K562 (cell line): ENCODE results near the gene AARS1. TPM values are rescaled to one million over a fixed set of nuclear protein-coding genes. Genes with fewer than 3 reads are reported as not detected.
A peak's percentile ranks its signal among the peaks of the same experiment; 100 is the strongest.

Experiments used
- BCLAF1 ChIP-seq, 2 experiments: fragments of 450-650 bp in 1 of 2; IDR thresholded peaks; 2 replicates each; pipeline ENCODE4 v1.6.1; 2011 to 2017; ENCODE audit warnings: low read depth in 2 of 2, antibody characterized with exemption in 1 of 2, borderline replicate concordance in 1 of 2, low read length in 1 of 2, mild to moderate bottlenecking in 1 of 2, mixed read lengths in 1 of 2; ENCODE audit not compliant: control insufficient read depth in 1 of 2
- CTCFL ChIP-seq: IDR thresholded peaks from 2 replicates; pipeline ENCODE4 v1.6.1; 2011; ENCODE audit warnings: borderline replicate concordance, low read depth, mild to moderate bottlenecking, moderate library complexity, low read length; ENCODE audit not compliant: insufficient read depth, poor library complexity, severe bottlenecking
- GABPB2 ChIP-seq: fragments of 250-450 bp; sonication (Bioruptor Pico); conservative IDR thresholded peaks from 2 replicates; pipeline ENCODE4 v1.5.1; 2021; ENCODE audit warnings: mild to moderate bottlenecking
- KDM4B ChIP-seq, 2 experiments: fragments of 450-650 bp in 1 of 2; sonication (generic) in 1 of 2; IDR thresholded peaks; 2 replicates each; pipeline ENCODE4 v1.6.1; 2016 to 2017; ENCODE audit warnings: borderline replicate concordance in 2 of 2, antibody characterized with exemption in 1 of 2, low read depth in 1 of 2, mild to moderate bottlenecking in 1 of 2
- LCOR ChIP-seq: sonication (generic); formaldehyde crosslinking; IDR thresholded peaks from 2 replicates; pipeline ENCODE4 v1.8.0; 2022; ENCODE audit warnings: mild to moderate bottlenecking, missing genetic modification reagents
- NFIX ChIP-seq: fragments of 250-450 bp; sonication (Bioruptor Pico); IDR thresholded peaks from 2 replicates; pipeline ENCODE4 v1.4.0; 2020; ENCODE audit warnings: low read depth, mild to moderate bottlenecking, moderate library complexity
- PRDM10 ChIP-seq: fragments of 450-650 bp; IDR thresholded peaks from 2 replicates; pipeline ENCODE4 v1.6.1; 2018; ENCODE audit not compliant: partially characterized antibody
- SIX5 ChIP-seq, 2 experiments: IDR thresholded peaks; 2 replicates each; pipeline ENCODE4 v1.6.1; 2011; ENCODE audit warnings: low read length in 2 of 2, borderline replicate concordance in 1 of 2, low read depth in 1 of 2, mild to moderate bottlenecking in 1 of 2, moderate library complexity in 1 of 2; ENCODE audit not compliant: insufficient read depth in 1 of 2
- UBTF ChIP-seq, 2 experiments: IDR thresholded peaks; 2 replicates each; pipeline ENCODE4 v1.6.1; 2012; ENCODE audit warnings: improper control_type of control experiment in 2 of 2, low read depth in 2 of 2, low read length in 2 of 2, borderline replicate concordance in 1 of 2
- ZNF239 ChIP-seq: fragments of 250-450 bp; sonication (Bioruptor Pico); IDR thresholded peaks from 2 replicates; pipeline ENCODE4 v1.4.0; 2020; ENCODE audit warnings: mild to moderate bottlenecking
- ZNF41 ChIP-seq: fragments of 250-450 bp; sonication (Bioruptor Pico); conservative IDR thresholded peaks from 2 replicates; pipeline ENCODE4 v1.4.0; 2020; ENCODE audit warnings: mild to moderate bottlenecking
- ZSCAN32 ChIP-seq: fragments of 450-650 bp; formaldehyde crosslinking; IDR thresholded peaks from 2 replicates; pipeline ENCODE4 v1.4.0; 2020; ENCODE audit warnings: mild to moderate bottlenecking, moderate library complexity
- polyA plus RNA-seq, 8 experiments: library from polyadenylated mRNA; depleted of rRNA in 4 of 8; stranded (reverse) in 5 of 8; unstranded in 3 of 8; fragments of >200 nt; fragmentation: Nextera tagmentation in 2 of 8; fragmentation: Illumina TruSeq in 1 of 8; extraction: Ambion mirVana in 2 of 8; extraction: Trizol in 1 of 8; gene quantifications; 2 replicates each; pipeline versions ENCODE4 v1.2.1 to v1.2.3, GENCODE V29; 2011 to 2014; ENCODE audit warnings: inconsistent platforms in 1 of 8, missing spikeins in 1 of 8
- total RNA-seq, 7 experiments: library from RNA; depleted of rRNA in 6 of 7; stranded (reverse); fragments of >200 nt in 6 of 7; fragmentation: Illumina TruSeq in 2 of 7; extraction: Trizol in 2 of 7; gene quantifications; 2 replicates each; pipeline versions ENCODE4 v1.2.1 to v1.2.3, GENCODE V29; 2011 to 2021; ENCODE audit warnings: low replicate concordance in 1 of 7

Gene AARS1
- total and polyA plus RNA-seq, 9 of the 15 experiments (the other 6 are each of a cell fraction or from before 2014, with no cell fraction given) = 50.1 to 235 (median 174) TPM

- TF ChIP-seq ZSCAN32 (CRISPR knock-in tag) (no peak), BCLAF1 (IDR thresholded peaks at IDR 0.05; ENCODE audit: borderline replicate concordance in 1 of 2, control insufficient read depth in 1 of 2, low read depth in 2 of 2, low read length in 1 of 2) (no peak), UBTF (IDR thresholded peaks at IDR 0.05; ENCODE audit: borderline replicate concordance in 1 of 2, low read depth in 2 of 2, low read length in 2 of 2) (peak in 1 of 2 experiments; percentile 86), ZNF41 (CRISPR knock-in tag) (no peak), NFIX (no peak), ZNF239 (CRISPR knock-in tag) (no peak), PRDM10 (no peak), LCOR (CRISPR knock-in tag) (no peak), SIX5 (IDR thresholded peaks at IDR 0.05; ENCODE audit: borderline replicate concordance in 1 of 2, insufficient read depth in 1 of 2, low read depth in 1 of 2, low read length in 2 of 2) (no peak), CTCFL (peak; percentile 39), GABPB2 (CRISPR knock-in tag) (no peak), KDM4B (IDR thresholded peaks at IDR 0.05; ENCODE audit: borderline replicate concordance in 2 of 2, low read depth in 1 of 2) (no peak)
Observed at GRCh38 chr16:70250748-70251628, 38.3 kb downstream of the AARS1 start (continued).
